Prostate gland (tissue), 2 donors: ENCODE data around the gene PLXNB3.

ENCODE experiments used
- CTCF ChIP-seq, 4 experiments: fragments of 200-600 bp in 2 of 4; fragments of 450-650 bp in 2 of 4; sonication (generic) in 2 of 4; IDR thresholded peaks; 1 replicate in 3 of 4; 2 replicates in 1 of 4; pipeline ENCODE4 v1.5.1; 2016 to 2019; ENCODE audit warnings: antibody characterized with exemption in 4 of 4, mild to moderate bottlenecking in 2 of 4, moderate library complexity in 2 of 4
- POLR2A ChIP-seq: fragments of 450-650 bp; IDR thresholded peaks from one replicate; pipeline ENCODE4 v1.6.1; 2016; ENCODE audit warnings: antibody characterized with exemption, mild to moderate bottlenecking

- TF ChIP-seq POLR2A (no peak), CTCF (IDR thresholded peaks at IDR 0.05) (no peak)
Measured at GRCh38 chrX:153773741-153774575, 9.9 kb downstream of the PLXNB3 start.
